CD14-positive monocyte (primary cell): ENCODE data around the gene DEPDC5. TPM values are rescaled to one million over a fixed set of nuclear protein-coding genes. Genes with fewer than 3 reads are reported as not detected.

Source experiments
- DNase-seq, 3 donors: peaks; one replicate each; pipeline ENCODE4 v3.0.0-alpha.2; 2011 to 2022
- H2AFZ ChIP-seq: 2 replicates; pipeline ENCODE4 v1.6.0; 2012; ENCODE audit warnings: mild to moderate bottlenecking, low read depth, low read length, inconsistent platforms; ENCODE audit not compliant: insufficient read depth, poor library complexity, severe bottlenecking
- H3K27ac ChIP-seq, 2 donors: 1 replicate in 1 of 2; 2 replicates in 1 of 2; pipeline ENCODE4 v1.5.1; 2012 to 2013; ENCODE audit warnings: low read length in 2 of 2, control low read depth in 1 of 2, inconsistent platforms in 1 of 2, low read depth in 1 of 2, mild to moderate bottlenecking in 1 of 2
- H3K27me3 ChIP-seq, 2 donors: one replicate each; pipeline versions ENCODE4 v1.6.0 to v1.6.1; 2011 to 2013; ENCODE audit warnings: low read length in 2 of 2; ENCODE audit not compliant: control insufficient read depth in 2 of 2, insufficient read depth in 2 of 2
- H3K36me3 ChIP-seq, 2 donors: replicated peaks in 1 of 2; 1 replicate in 1 of 2; 2 replicates in 1 of 2; pipeline versions ENCODE4 v1.5.1 to v1.6.1; 2012 to 2013; ENCODE audit warnings: low read length in 2 of 2, control low read depth in 1 of 2, inconsistent platforms in 1 of 2, mild to moderate bottlenecking in 1 of 2; ENCODE audit not compliant: insufficient read depth in 2 of 2, control insufficient read depth in 1 of 2
- H3K4me1 ChIP-seq, 2 donors: 1 replicate in 1 of 2; 2 replicates in 1 of 2; pipeline versions ENCODE4 v1.5.1 to v1.6.1; 2012 to 2013; ENCODE audit warnings: low read length in 2 of 2, control low read depth in 1 of 2, inconsistent platforms in 1 of 2, mild to moderate bottlenecking in 1 of 2, moderate library complexity in 1 of 2; ENCODE audit not compliant: insufficient read depth in 2 of 2, control insufficient read depth in 1 of 2
- H3K4me2 ChIP-seq: replicated peaks from 2 replicates; pipeline ENCODE3; 2012; ENCODE audit warnings: low read length, moderate library complexity, mild to moderate bottlenecking; ENCODE audit not compliant: poor library complexity, severe bottlenecking; ENCODE audit errors: extremely low read depth
- H3K4me3 ChIP-seq, 3 experiments: fragments of 200-600 bp in 1 of 3; sonication (generic) in 1 of 3; replicated peaks in 1 of 3; 1 replicate in 2 of 3; 2 replicates in 1 of 3; pipeline ENCODE4 v1.5.1; 2011 to 2013; ENCODE audit warnings: low read length in 3 of 3, mild to moderate bottlenecking in 3 of 3, control low read depth in 2 of 3, low read depth in 2 of 3, inconsistent platforms in 1 of 3, moderate library complexity in 1 of 3
- H3K79me2 ChIP-seq: 2 replicates; pipeline ENCODE4 v1.6.0; 2012; ENCODE audit warnings: mild to moderate bottlenecking, control low read depth, inconsistent platforms, low read length, moderate library complexity; ENCODE audit not compliant: insufficient read depth
- H3K9ac ChIP-seq: 2 replicates; pipeline ENCODE4 v1.6.0; 2017; ENCODE audit warnings: low read length, mild to moderate bottlenecking; ENCODE audit not compliant: insufficient read depth, poor library complexity, severe bottlenecking
- H3K9me3 ChIP-seq, 2 donors: replicated peaks in 1 of 2; 1 replicate in 1 of 2; 2 replicates in 1 of 2; pipeline versions ENCODE4 v1.5.1 to v1.6.1; 2012 to 2013; ENCODE audit warnings: low read length in 2 of 2, control low read depth in 1 of 2; ENCODE audit not compliant: control insufficient read depth in 1 of 2, insufficient read depth in 1 of 2
- H4K20me1 ChIP-seq: 2 replicates; pipeline ENCODE4 v1.6.0; 2012; ENCODE audit warnings: mild to moderate bottlenecking, low read length, control low read depth, moderate library complexity; ENCODE audit not compliant: insufficient read depth
- H3K27ac Mint-ChIP-seq, 7 donors: one replicate each; pipeline ENCODE4 v1.8.0; 2020; ENCODE audit warnings: mild to moderate bottlenecking in 7 of 7, mixed read lengths in 7 of 7, moderate library complexity in 6 of 7, inconsistent platforms in 2 of 7
- H3K27me3 Mint-ChIP-seq, 3 donors: one replicate each; pipeline ENCODE4 v1.8.0; 2021 to 2022; ENCODE audit warnings: low read depth in 3 of 3, mild to moderate bottlenecking in 3 of 3, mixed read lengths in 3 of 3, moderate library complexity in 3 of 3, inconsistent platforms in 1 of 3
- H3K36me3 Mint-ChIP-seq, 2 donors: one replicate each; pipeline ENCODE4 v1.8.0; 2020; ENCODE audit warnings: mixed read lengths in 2 of 2, inconsistent platforms in 1 of 2, mild to moderate bottlenecking in 1 of 2
- H3K4me1 Mint-ChIP-seq: one replicate; pipeline ENCODE4 v1.8.0; 2020; ENCODE audit warnings: mild to moderate bottlenecking, mixed read lengths
- H3K4me3 Mint-ChIP-seq, 2 donors: one replicate each; pipeline ENCODE4 v1.8.0; 2020; ENCODE audit warnings: mild to moderate bottlenecking in 2 of 2, mixed read lengths in 2 of 2, moderate library complexity in 1 of 2
- H3K9me3 Mint-ChIP-seq, 7 donors: one replicate each; pipeline ENCODE4 v1.8.0; 2020 to 2022; ENCODE audit warnings: mixed read lengths in 7 of 7, mild to moderate bottlenecking in 6 of 7, moderate library complexity in 6 of 7, inconsistent platforms in 2 of 7
- WGBS: methylation state at CpG from one replicate; pipeline ENCODE4 v1.1.5; 2013; ENCODE audit warnings: missing lambda C conversion rate; ENCODE audit not compliant: insufficient coverage; 5-methylcytosine and 5-hydroxymethylcytosine counted together
- intact Hi-C, 2 donors: fragments of 100-400 bp; cut with micrococcal nuclease; formaldehyde crosslinking; loops; one replicate each; pipeline versions ENCODE4 v1.15.0 to v1.15.1; 2023
- polyA plus RNA-seq, 3 donors: library from polyadenylated mRNA; depleted of rRNA in 1 of 3; unstranded in 2 of 3; stranded (reverse) in 1 of 3; fragments of 300-500 nt in 2 of 3; fragments of >200 nt in 1 of 3; fragmentation: Illumina TruSeq in 2 of 3; gene quantifications; 1 replicate in 2 of 3; 2 replicates in 1 of 3; pipeline ENCODE4 v1.2.3, GENCODE V29; 2012 to 2021
- TF ChIP-seq, protein P1 (sequence below): fragments of 200-600 bp; IDR thresholded peaks from one replicate; pipeline ENCODE4 v1.8.0; 2022; ENCODE audit warnings: antibody characterized with exemption, mild to moderate bottlenecking

Gene DEPDC5
- polyA plus RNA-seq, 3 donors = 2.2 to 19.5 (median 4.1) TPM

DNA sequence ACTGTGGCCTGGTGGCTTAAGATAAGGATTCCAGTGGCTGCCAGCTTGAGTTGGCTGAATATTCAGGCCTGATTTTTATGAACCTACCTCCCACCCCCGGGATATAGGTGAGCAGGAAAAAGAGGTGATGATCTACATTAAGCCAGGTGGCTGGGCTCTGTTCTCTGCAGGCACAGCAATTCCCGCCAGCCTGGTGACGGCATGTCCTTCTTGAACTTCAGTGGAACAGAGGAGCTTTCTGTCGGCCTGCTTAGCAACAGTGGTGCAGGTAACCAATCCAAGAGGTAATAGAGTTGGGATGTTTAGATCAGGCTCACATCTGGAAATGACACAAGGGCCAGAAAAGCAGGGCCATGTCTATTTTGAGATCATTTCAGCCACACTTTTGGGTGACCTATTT lies 68.7 kb downstream of the DEPDC5 start:
- peaks cover 75 to 99% of the 10 kb centered on the region in 2 donors for H3K36me3 Mint-ChIP-seq
- 100% methylated on average over 2 of the region's 4 CpGs for WGBS

GRCh38 chr22:31825513-31825912 lies 71.7 kb downstream of the DEPDC5 start:
- H3K4me3 Mint-ChIP-seq = no peak overlapping the region
- Histone ChIP-seq H3K9ac (no peak overlapping the region), H2AFZ (no peak overlapping the region), H3K4me1 (no peaks in the 10 kb centered on the region), H3K27ac (no peak overlapping the region), H3K27me3 (no peaks in the 10 kb centered on the region), H3K9me3 (no peaks in the 10 kb centered on the region), H3K79me2 (no peaks in the 10 kb centered on the region), H3K4me2 (no peak overlapping the region), H4K20me1 (no peaks in the 10 kb centered on the region), H3K4me3 (no peak overlapping the region), H3K36me3 (peaks cover 83 to 99% of the 10 kb centered on the region in 2 donors)
- TF ChIP-seq, protein P1, sequence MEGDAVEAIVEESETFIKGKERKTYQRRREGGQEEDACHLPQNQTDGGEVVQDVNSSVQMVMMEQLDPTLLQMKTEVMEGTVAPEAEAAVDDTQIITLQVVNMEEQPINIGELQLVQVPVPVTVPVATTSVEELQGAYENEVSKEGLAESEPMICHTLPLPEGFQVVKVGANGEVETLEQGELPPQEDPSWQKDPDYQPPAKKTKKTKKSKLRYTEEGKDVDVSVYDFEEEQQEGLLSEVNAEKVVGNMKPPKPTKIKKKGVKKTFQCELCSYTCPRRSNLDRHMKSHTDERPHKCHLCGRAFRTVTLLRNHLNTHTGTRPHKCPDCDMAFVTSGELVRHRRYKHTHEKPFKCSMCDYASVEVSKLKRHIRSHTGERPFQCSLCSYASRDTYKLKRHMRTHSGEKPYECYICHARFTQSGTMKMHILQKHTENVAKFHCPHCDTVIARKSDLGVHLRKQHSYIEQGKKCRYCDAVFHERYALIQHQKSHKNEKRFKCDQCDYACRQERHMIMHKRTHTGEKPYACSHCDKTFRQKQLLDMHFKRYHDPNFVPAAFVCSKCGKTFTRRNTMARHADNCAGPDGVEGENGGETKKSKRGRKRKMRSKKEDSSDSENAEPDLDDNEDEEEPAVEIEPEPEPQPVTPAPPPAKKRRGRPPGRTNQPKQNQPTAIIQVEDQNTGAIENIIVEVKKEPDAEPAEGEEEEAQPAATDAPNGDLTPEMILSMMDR = no peak
- H3K4me1 Mint-ChIP-seq = no peaks in the 10 kb centered on the region
- 50% methylated on average over 1 of the region's 2 CpGs for WGBS
- peak overlapping the region in 1 of 7 donors; percentile 32 for H3K27ac Mint-ChIP-seq
- peaks cover 0 to 2% (median 0%) of the 10 kb centered on the region in 3 donors for H3K27me3 Mint-ChIP-seq
- H3K9me3 Mint-ChIP-seq = no peaks in the 10 kb centered on the region
- H3K36me3 Mint-ChIP-seq = peaks cover 76 to 99% of the 10 kb centered on the region in 2 donors
- DNase-seq = no peak
- intact Hi-C loops = no loop called here

More for the DNA sequence above, 68.7 kb downstream of the DEPDC5 start:
- Histone ChIP-seq H3K4me1 (no peaks in the 10 kb centered on the region), H3K79me2 (no peaks in the 10 kb centered on the region), H3K4me2 (no peak overlapping the region), H3K9me3 (no peaks in the 10 kb centered on the region), H3K27me3 (no peaks in the 10 kb centered on the region), H3K27ac (no peak overlapping the region), H4K20me1 (no peaks in the 10 kb centered on the region), H3K4me3 (no peak overlapping the region), H3K9ac (no peak overlapping the region), H3K36me3 (peaks cover 87 to 99% of the 10 kb centered on the region in 2 donors), H2AFZ (no peak overlapping the region)
- peaks cover 0 to 2% (median 0%) of the 10 kb centered on the region in 3 donors for H3K27me3 Mint-ChIP-seq
- no peaks in the 10 kb centered on the region for H3K4me1 Mint-ChIP-seq
- DNase-seq = no peak
- H3K9me3 Mint-ChIP-seq = no peaks in the 10 kb centered on the region
- H3K27ac Mint-ChIP-seq = no peak overlapping the region
- TF ChIP-seq, protein P1 = no peak
- no peak overlapping the region for H3K4me3 Mint-ChIP-seq
- intact Hi-C loops = no loop called here
